ENCODE results near the gene CD81.

- TF ChIP-seq CTCF (conservative IDR thresholded peaks at IDR 0.05; ENCODE audit: low read depth in 2 of 2) (no peak), CREB1 (CRISPR knock-in tag; IDR thresholded peaks at IDR 0.05; ENCODE audit: low read depth) (no peak), EZH2 (IDR thresholded peaks at IDR 0.05; ENCODE audit: low read depth, unreplicated experiment) (no peak), STAT1 (IDR thresholded peaks at IDR 0.05; ENCODE audit: unreplicated experiment) (no peak), EZH2phosphoT487 (IDR thresholded peaks at IDR 0.05; ENCODE audit: unreplicated experiment) (no peak), POLR2AphosphoS5 (IDR thresholded peaks at IDR 0.05; ENCODE audit: low read depth) (no peak), REST (IDR thresholded peaks at IDR 0.05; ENCODE audit: unreplicated experiment) (no peak), JUNB (IDR thresholded peaks at IDR 0.05; ENCODE audit: unreplicated experiment) (no peak), NANOG (IDR thresholded peaks at IDR 0.05; ENCODE audit: borderline replicate concordance) (no peak), ETS1 (IDR thresholded peaks at IDR 0.05) (no peak)
Observed at GRCh38 chr11:2365571-2366210, 11.4 kb upstream of the CD81 start.
